Breast epithelium (tissue), 3 donors: ENCODE results near the gene BIRC5.

Experiments
- CTCF ChIP-seq, 3 donors: fragments of 450-650 bp; IDR thresholded peaks; one replicate each; pipeline ENCODE4 v1.5.1; 2016 to 2017; ENCODE audit warnings: antibody characterized with exemption in 3 of 3, mild to moderate bottlenecking in 3 of 3, moderate library complexity in 3 of 3
- POLR2A ChIP-seq: fragments of 450-650 bp; IDR thresholded peaks from one replicate; pipeline ENCODE4 v1.6.1; 2016; ENCODE audit warnings: antibody characterized with exemption, mild to moderate bottlenecking, moderate library complexity
- POLR2AphosphoS5 ChIP-seq, 3 donors: sonication (generic); formaldehyde crosslinking; IDR thresholded peaks; one replicate each; pipeline ENCODE4 v1.6.1; 2017; ENCODE audit warnings: antibody characterized with exemption in 3 of 3

GRCh38 chr17:78174346-78174869, 39.6 kb upstream of the BIRC5 start:
- TF ChIP-seq CTCF (IDR thresholded peaks at IDR 0.05) (peak; percentile 72 to 86 (median 80)), POLR2A (no peak), POLR2AphosphoS5 (IDR thresholded peaks at IDR 0.05) (peak; percentile 63 to 68 (median 63))
